GM23338 (cell line): ENCODE data around the gene MYL4. TPM values are rescaled to one million over a fixed set of nuclear protein-coding genes. Genes with fewer than 3 reads are reported as not detected.
"Not testable (repeated sequence)": the region's sequence is repeated elsewhere in the genome, so short reads cannot be mapped to it uniquely, and the experiment has no call there.

Experiments used
- ATAC-seq: fragments of 200-7000 bp; cut with Tn5 transposase; 3 replicates; pipeline ENCODE4 v1.9.1; 2020
- DNase-seq: peaks from one replicate; pipeline ENCODE4 v3.0.0-alpha.2; 2015; ENCODE audit warnings: low spot score
- H2AFZ ChIP-seq: fragments of 200-600 bp; sonication (generic); 2 replicates; pipeline ENCODE4 v1.8.0; 2016; ENCODE audit warnings: antibody characterized with exemption, mild to moderate bottlenecking, moderate library complexity
- H3F3A ChIP-seq: fragments of 200-600 bp; sonication (generic); replicated peaks from 2 replicates; pipeline ENCODE4 v1.8.0; 2017; ENCODE audit warnings: antibody characterized with exemption, mixed run types, low read depth
- H3K27ac ChIP-seq: fragments of 200-600 bp; sonication (generic); 2 replicates; pipeline ENCODE4 v1.6.1; 2016; ENCODE audit warnings: low read depth
- H3K27me3 ChIP-seq: fragments of 200-600 bp; sonication (generic); 2 replicates; pipeline ENCODE4 v1.8.0; 2016; ENCODE audit warnings: mild to moderate bottlenecking, mixed run types, moderate library complexity; ENCODE audit not compliant: insufficient read depth
- H3K36me3 ChIP-seq: fragments of 200-600 bp; sonication (generic); 2 replicates; pipeline ENCODE4 v1.8.0; 2016; ENCODE audit warnings: mild to moderate bottlenecking; ENCODE audit not compliant: insufficient read depth
- H3K4me1 ChIP-seq: fragments of 200-600 bp; sonication (generic); 2 replicates; pipeline ENCODE4 v1.8.0; 2016; ENCODE audit warnings: mild to moderate bottlenecking, moderate library complexity; ENCODE audit not compliant: insufficient read depth
- H3K4me2 ChIP-seq: fragments of 200-600 bp; sonication (generic); 2 replicates; pipeline ENCODE4 v1.7.1; 2017; ENCODE audit warnings: mixed run types
- H3K4me3 ChIP-seq: fragments of 200-600 bp; sonication (generic); 2 replicates; pipeline ENCODE4 v1.6.1; 2016; ENCODE audit warnings: mixed run types
- H3K79me2 ChIP-seq: fragments of 200-600 bp; sonication (generic); replicated peaks from 2 replicates; pipeline ENCODE4 v1.8.0; 2017; ENCODE audit warnings: mild to moderate bottlenecking; ENCODE audit not compliant: insufficient read depth
- H3K9me2 ChIP-seq: fragments of 200-600 bp; sonication (generic); 2 replicates; pipeline ENCODE4 v1.8.0; 2017; ENCODE audit not compliant: insufficient read depth
- H4K20me1 ChIP-seq: fragments of 200-600 bp; sonication (generic); replicated peaks from 2 replicates; pipeline ENCODE4 v1.8.0; 2017; ENCODE audit warnings: mild to moderate bottlenecking; ENCODE audit not compliant: insufficient read depth
- H3K27ac Mint-ChIP-seq: 2 replicates; pipeline ENCODE4 v1.8.0; 2020; ENCODE audit warnings: inconsistent platforms, mild to moderate bottlenecking, moderate library complexity, mixed read lengths
- H3K27me3 Mint-ChIP-seq: 3 replicates; pipeline ENCODE4 v1.8.0; 2022; ENCODE audit warnings: low read depth, mild to moderate bottlenecking, moderate library complexity, mixed read lengths, inconsistent platforms; ENCODE audit not compliant: insufficient read depth, poor library complexity
- H3K36me3 Mint-ChIP-seq: 3 replicates; pipeline ENCODE4 v1.8.0; 2021; ENCODE audit warnings: low read depth, mild to moderate bottlenecking, inconsistent platforms, moderate library complexity, mixed read lengths
- H3K4me1 Mint-ChIP-seq: 3 replicates; pipeline ENCODE4 v1.8.0; 2020; ENCODE audit warnings: mild to moderate bottlenecking, inconsistent platforms, mixed read lengths
- H3K4me3 Mint-ChIP-seq: 3 replicates; pipeline ENCODE4 v1.8.0; 2021; ENCODE audit warnings: moderate library complexity, mild to moderate bottlenecking, inconsistent platforms, mixed read lengths
- H3K9me3 Mint-ChIP-seq: 3 replicates; pipeline ENCODE4 v1.8.0; 2020; ENCODE audit warnings: moderate library complexity, mild to moderate bottlenecking, inconsistent platforms, mixed read lengths
- CREB1 ChIP-seq: fragments of 250-450 bp; sonication (Bioruptor Pico); IDR thresholded peaks from 2 replicates; pipeline ENCODE4 v1.5.0; 2020; ENCODE audit warnings: low read depth, mild to moderate bottlenecking, moderate library complexity
- ETS1 ChIP-seq: IDR thresholded peaks from 2 replicates; pipeline ENCODE4 v1.6.1; 2016; ENCODE audit warnings: antibody characterized with exemption
- EZH2 ChIP-seq: fragments of 200-600 bp; sonication (generic); IDR thresholded peaks from one replicate; pipeline ENCODE4 v1.8.0; 2017; ENCODE audit warnings: antibody characterized with exemption, mild to moderate bottlenecking, low read depth; ENCODE audit not compliant: unreplicated experiment
- EZH2phosphoT487 ChIP-seq: fragments of 200-600 bp; sonication (generic); IDR thresholded peaks from one replicate; pipeline ENCODE4 v1.8.1; 2018; ENCODE audit warnings: antibody characterized with exemption; ENCODE audit not compliant: unreplicated experiment
- JUNB ChIP-seq: IDR thresholded peaks from one replicate; pipeline ENCODE4 v1.6.1; 2016; ENCODE audit warnings: antibody characterized with exemption; ENCODE audit not compliant: unreplicated experiment
- NANOG ChIP-seq: IDR thresholded peaks from 2 replicates; pipeline ENCODE4 v1.6.1; 2016; ENCODE audit warnings: antibody characterized with exemption, borderline replicate concordance
- POLR2AphosphoS5 ChIP-seq: IDR thresholded peaks from 2 replicates; pipeline ENCODE4 v1.6.1; 2016; ENCODE audit warnings: antibody characterized with exemption, low read depth
- REST ChIP-seq: IDR thresholded peaks from one replicate; pipeline ENCODE4 v1.6.1; 2018; ENCODE audit warnings: antibody characterized with exemption; ENCODE audit not compliant: unreplicated experiment
- STAT1 ChIP-seq: IDR thresholded peaks from one replicate; pipeline ENCODE4 v1.6.1; 2016; ENCODE audit warnings: antibody characterized with exemption; ENCODE audit not compliant: unreplicated experiment
- ZNF114 ChIP-seq: fragments of 250-450 bp; sonication (Bioruptor Pico); IDR thresholded peaks from 2 replicates; pipeline ENCODE4 v1.5.0; 2020; ENCODE audit warnings: mild to moderate bottlenecking, moderate library complexity
- ZNF462 ChIP-seq: fragments of 250-450 bp; sonication (Bioruptor Pico); IDR thresholded peaks from 2 replicates; pipeline ENCODE4 v1.5.0; 2020; ENCODE audit warnings: mild to moderate bottlenecking, moderate library complexity
- polyA plus RNA-seq: library from polyadenylated mRNA; unstranded; fragments of >200 nt; fragmentation: Nextera tagmentation; extraction: Ambion mirVana; gene quantifications from 2 replicates; pipeline ENCODE4 v1.2.1, GENCODE V29; 2016
- total RNA-seq: library from RNA; depleted of rRNA; stranded (reverse); fragments of >200 nt; shearing (Covaris generic); gene quantifications from 2 replicates; pipeline ENCODE4 v1.2.3, GENCODE V29; 2014

MYL4 gene
- total and polyA plus RNA-seq, 2 experiments from 2014 or later, result 0.44 TPM; not detected in 1

GRCh38 chr17:47267354-47267828 is 58.2 kb downstream of the MYL4 start:
- H3K4me1 ChIP-seq, result no peaks in the 10 kb centered on the region
- H3K4me2 ChIP-seq, result no peak overlapping the region
- no peak for ATAC-seq
- peaks cover 3% of the 10 kb centered on the region for H3K27me3 Mint-ChIP-seq
- H4K20me1 ChIP-seq, result no peaks in the 10 kb centered on the region
- no peaks in the 10 kb centered on the region for H3K27me3 ChIP-seq
- H3K36me3 ChIP-seq, result no peaks in the 10 kb centered on the region; the same call in 1 of the 2 replicates
- H3K36me3 Mint-ChIP-seq, result peaks cover 8% of the 10 kb centered on the region
- H3K4me1 Mint-ChIP-seq, result 0 out of 3 replicates have a peak, but pooled peaks cover 2% of the 10 kb centered on the region
- H3K9me3 Mint-ChIP-seq, result peaks cover 15% of the 10 kb centered on the region
- H3K4me3 ChIP-seq, result no peak overlapping the region
- H3K9me2 ChIP-seq, result peaks cover 10% of the 10 kb centered on the region; the same call in 1 of the 2 replicates
- H3K79me2 ChIP-seq, result no peaks in the 10 kb centered on the region
- TF ChIP-seq EZH2, result no peak
- no peak for TF ChIP-seq CREB1 (CRISPR knock-in tag)
- TF ChIP-seq EZH2phosphoT487, result no peak
- TF ChIP-seq STAT1, result no peak
- TF ChIP-seq NANOG, result no peak
- no peak for TF ChIP-seq ZNF462
- no peak for TF ChIP-seq JUNB
- no peak for TF ChIP-seq ZNF114 (CRISPR knock-in tag)
- TF ChIP-seq REST, result no peak
- no peak for TF ChIP-seq POLR2AphosphoS5
- TF ChIP-seq ETS1, result no peak
- no peak overlapping the region for H3K27ac ChIP-seq
- no peak overlapping the region for H2AFZ ChIP-seq
- no peaks in the 10 kb centered on the region for H3F3A ChIP-seq
- H3K27ac Mint-ChIP-seq, result no peak overlapping the region
- DNase-seq, result no peak
- no peak overlapping the region for H3K4me3 Mint-ChIP-seq

- H3K27me3 ChIP-seq, H3K27ac ChIP-seq, H2AFZ ChIP-seq, H3K4me3 ChIP-seq, H3K79me2 ChIP-seq, H3K27me3 Mint-ChIP-seq, H3K9me2 ChIP-seq, H3K4me3 Mint-ChIP-seq, H3K4me2 ChIP-seq, H3K36me3 ChIP-seq, H3K4me1 Mint-ChIP-seq, H3K27ac Mint-ChIP-seq, DNase-seq, H3F3A ChIP-seq, ATAC-seq, H3K36me3 Mint-ChIP-seq, H4K20me1 ChIP-seq, H3K4me1 ChIP-seq: not testable (repeated sequence)
- H3K9me3 Mint-ChIP-seq, result peaks cover 15% of the 10 kb centered on the region
Measured at GRCh38 chr17:47268964-47269363, 59.8 kb downstream of the MYL4 start.
